Activated CD8-positive, alpha-beta T cell treated with anti-CD3 and anti-CD28 coated beads, Interleukin-2, amount 10 ng/mL, durations not matched to agents 7 days and 5 days (primary cell): Measurements from ENCODE around the gene STK32B. TPM values are rescaled to one million over a fixed set of nuclear protein-coding genes. Genes with fewer than 3 reads are reported as not detected.

Experiments used
- ATAC-seq: fragments of 150-1000 bp; cut with Tn5 transposase; one replicate; pipeline ENCODE4 v1.10.0; 2021; ENCODE audit warnings: moderate library complexity
- CTCF ChIA-PET: fragments of 350-600 bp; sonication (Branson Sonifier 250); formaldehyde crosslinking; loops from one replicate; lab custom pipeline; 2021; ENCODE audit warnings: antibody characterized with exemption; lab: Charles Lee
- POLR2A ChIA-PET: fragments of 350-600 bp; sonication (Branson Sonifier 250); formaldehyde crosslinking; loops from one replicate; lab custom pipeline; 2021; ENCODE audit warnings: antibody characterized with exemption; lab: Charles Lee
- DNase-seq: peaks from one replicate; pipeline ENCODE4 v3.0.0-alpha.2; 2020
- H3K27ac Mint-ChIP-seq: one replicate; pipeline ENCODE4 v1.8.0; 2021; ENCODE audit warnings: mild to moderate bottlenecking, mixed read lengths
- H3K27me3 Mint-ChIP-seq: one replicate; pipeline ENCODE4 v1.8.0; 2021; ENCODE audit warnings: low read depth, mixed read lengths
- H3K36me3 Mint-ChIP-seq: one replicate; pipeline ENCODE4 v1.8.0; 2021; ENCODE audit warnings: low read depth, mixed read lengths
- H3K4me1 Mint-ChIP-seq: one replicate; pipeline ENCODE4 v1.8.0; 2021; ENCODE audit warnings: low read depth, mixed read lengths
- H3K4me3 Mint-ChIP-seq: one replicate; pipeline ENCODE4 v1.8.0; 2021; ENCODE audit warnings: mild to moderate bottlenecking, mixed read lengths
- H3K9me3 Mint-ChIP-seq: one replicate; pipeline ENCODE4 v1.8.0; 2022; ENCODE audit warnings: mixed read lengths; ENCODE audit not compliant: insufficient read depth
- total RNA-seq, 2 experiments: library from RNA; stranded (reverse); gene quantifications; one replicate each; pipeline ENCODE4 v1.2.3, GENCODE V29; 2021

The STK32B gene
- total RNA-seq, 2 experiments from 2014 or later: not detected

- no peaks in the 10 kb centered on the region for H3K27me3 Mint-ChIP-seq
- CTCF ChIA-PET: no interaction called here
- DNase-seq (no peak), ATAC-seq (no peak)
- POLR2A ChIA-PET: no interaction called here
- no peak overlapping the region for H3K4me3 Mint-ChIP-seq
- no peaks in the 10 kb centered on the region for H3K36me3 Mint-ChIP-seq
- H3K27ac Mint-ChIP-seq: no peak overlapping the region
- no peaks in the 10 kb centered on the region for H3K4me1 Mint-ChIP-seq
- peaks cover 7% of the 10 kb centered on the region for H3K9me3 Mint-ChIP-seq
These were observed 352.6 kb downstream of the STK32B start for GRCh38 chr4:5403746-5404497.

- POLR2A ChIA-PET: no interaction called here
- peaks cover 7% of the 10 kb centered on the region for H3K9me3 Mint-ChIP-seq
These were observed 358.0 kb downstream of the STK32B start for GRCh38 chr4:5409237-5409636.

DNA sequence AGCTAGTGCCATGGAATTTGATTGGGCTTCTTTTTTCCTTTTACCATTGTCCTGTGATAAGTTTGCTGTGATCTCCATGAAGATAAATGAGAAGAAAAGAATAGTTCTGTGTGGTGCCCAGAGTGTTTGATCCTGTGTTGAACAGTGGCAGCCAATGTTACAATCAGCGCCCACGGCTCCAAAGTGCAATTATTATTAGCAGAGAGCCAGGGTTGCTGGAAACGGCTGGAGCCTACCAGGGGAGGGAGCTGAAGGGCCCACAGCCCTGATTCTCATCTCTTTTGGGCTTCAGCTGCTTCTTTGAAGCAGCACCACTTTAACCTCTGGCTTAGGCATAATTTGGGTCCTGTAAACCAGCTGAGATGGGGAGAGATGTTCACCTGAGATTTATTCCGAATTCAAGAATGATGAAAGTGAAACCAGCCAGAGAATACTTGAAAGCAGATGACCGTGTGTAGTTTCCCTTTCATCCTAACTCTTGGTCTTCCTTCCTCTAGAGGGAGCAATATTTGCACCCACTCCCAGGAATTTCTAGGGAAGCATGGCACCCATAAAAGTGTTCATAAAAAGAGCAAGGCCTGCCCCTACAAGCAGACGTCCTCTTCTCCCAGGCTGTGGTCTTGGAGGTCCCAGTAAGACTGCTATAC lies 358.8 kb downstream of the STK32B start:
- CTCF ChIA-PET: no interaction called here
- H3K4me1 Mint-ChIP-seq: no peaks in the 10 kb centered on the region
- no peaks in the 10 kb centered on the region for H3K36me3 Mint-ChIP-seq
- ATAC-seq (no peak), DNase-seq (no peak)
- H3K27me3 Mint-ChIP-seq: no peaks in the 10 kb centered on the region
- POLR2A ChIA-PET: no interaction called here
- no peak overlapping the region for H3K27ac Mint-ChIP-seq
- no peak overlapping the region for H3K4me3 Mint-ChIP-seq
- peaks cover 7% of the 10 kb centered on the region for H3K9me3 Mint-ChIP-seq

More at GRCh38 chr4:5409237-5409636, 358.0 kb downstream of the STK32B start:
- DNase-seq (no peak), ATAC-seq (no peak)
- Mint-ChIP-seq H3K4me1 (no peaks in the 10 kb centered on the region), H3K27me3 (no peaks in the 10 kb centered on the region), H3K36me3 (no peaks in the 10 kb centered on the region), H3K4me3 (no peak overlapping the region), H3K27ac (no peak overlapping the region)
- CTCF ChIA-PET: no interaction called here

- no peaks in the 10 kb centered on the region for H3K4me1 Mint-ChIP-seq
- H3K4me3 Mint-ChIP-seq: no peak overlapping the region
- H3K27me3 Mint-ChIP-seq: no peaks in the 10 kb centered on the region
- ChIA-PET POLR2A (no interaction called here), CTCF (no interaction called here)
- H3K9me3 Mint-ChIP-seq: no peaks in the 10 kb centered on the region
- H3K36me3 Mint-ChIP-seq: no peaks in the 10 kb centered on the region
- no peak for DNase-seq
- no peak for ATAC-seq
- no peak overlapping the region for H3K27ac Mint-ChIP-seq
These were observed 361.0 kb downstream of the STK32B start for GRCh38 chr4:5412296-5412695.

DNA sequence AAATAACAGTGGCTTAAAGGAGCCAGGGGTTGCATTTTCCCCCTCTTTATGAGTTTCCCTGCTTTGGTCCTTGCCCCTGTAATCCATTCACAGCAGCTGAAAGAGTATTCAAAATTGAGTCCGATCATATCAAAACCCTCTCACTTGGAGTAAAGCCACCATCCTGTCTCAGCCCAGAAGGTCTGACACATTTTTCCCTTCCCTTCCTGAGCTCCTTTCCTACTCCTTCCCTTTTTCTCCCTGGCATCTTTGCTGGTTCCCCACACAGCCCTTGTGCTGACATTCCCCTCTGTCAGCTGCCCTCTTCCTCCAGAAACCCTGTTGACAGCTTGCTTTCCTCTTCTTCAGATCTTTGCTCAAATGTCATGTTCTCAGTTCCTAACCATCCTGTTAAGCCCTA lies 361.5 kb downstream of the STK32B start:
- no peaks in the 10 kb centered on the region for H3K36me3 Mint-ChIP-seq
- CTCF ChIA-PET: no interaction called here
- no peak overlapping the region for H3K4me3 Mint-ChIP-seq
- POLR2A ChIA-PET: no interaction called here
- H3K27ac Mint-ChIP-seq: no peak overlapping the region
- ATAC-seq (no peak), DNase-seq (no peak)
- H3K4me1 Mint-ChIP-seq: no peaks in the 10 kb centered on the region
- no peaks in the 10 kb centered on the region for H3K27me3 Mint-ChIP-seq
- no peaks in the 10 kb centered on the region for H3K9me3 Mint-ChIP-seq

GRCh38 chr4:5416637-5417036 lies 365.4 kb downstream of the STK32B start:
- POLR2A ChIA-PET: no interaction called here

DNA sequence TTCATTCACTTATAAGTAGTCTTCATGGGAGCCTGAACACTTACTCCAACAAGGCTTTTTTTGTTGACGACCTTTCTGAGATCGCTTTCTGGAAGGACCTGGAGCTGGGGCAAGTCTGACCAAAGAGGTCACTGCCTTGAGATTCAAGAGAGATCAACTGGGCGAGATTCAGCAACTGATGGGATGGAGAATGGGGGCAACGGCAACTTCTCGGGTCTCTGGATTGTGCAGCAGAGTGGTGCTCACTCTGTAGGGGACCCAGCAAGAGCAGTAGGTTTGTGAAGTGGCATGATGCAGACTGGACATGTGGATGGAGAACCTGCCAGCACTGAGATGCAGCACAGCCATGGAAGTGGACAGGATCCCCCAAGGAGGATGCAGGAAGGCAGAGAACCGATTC lies 369.0 kb downstream of the STK32B start:
- CTCF ChIA-PET: no interaction called here
- H3K4me3 Mint-ChIP-seq: no peak overlapping the region

More at GRCh38 chr4:5416637-5417036, 365.4 kb downstream of the STK32B start:
- ATAC-seq (no peak), DNase-seq (no peak)
- Mint-ChIP-seq H3K9me3 (no peaks in the 10 kb centered on the region), H3K36me3 (no peaks in the 10 kb centered on the region), H3K4me3 (no peak overlapping the region), H3K27ac (no peak overlapping the region), H3K4me1 (no peaks in the 10 kb centered on the region), H3K27me3 (no peaks in the 10 kb centered on the region)
- CTCF ChIA-PET: no interaction called here

GRCh38 chr4:5421416-5421815 lies 370.1 kb downstream of the STK32B start:
- POLR2A ChIA-PET: no interaction called here
- H3K9me3 Mint-ChIP-seq: no peaks in the 10 kb centered on the region
- H3K4me1 Mint-ChIP-seq: no peaks in the 10 kb centered on the region
- ATAC-seq (no peak), DNase-seq (no peak)
- H3K27me3 Mint-ChIP-seq: no peaks in the 10 kb centered on the region
- no peak overlapping the region for H3K4me3 Mint-ChIP-seq
- CTCF ChIA-PET: no interaction called here
- H3K36me3 Mint-ChIP-seq: no peaks in the 10 kb centered on the region
- no peak overlapping the region for H3K27ac Mint-ChIP-seq

More for the DNA sequence above, 369.0 kb downstream of the STK32B start:
- H3K4me1 Mint-ChIP-seq: no peaks in the 10 kb centered on the region
- no peak for DNase-seq
- ATAC-seq: no peak
- POLR2A ChIA-PET: no interaction called here
- H3K27me3 Mint-ChIP-seq: no peaks in the 10 kb centered on the region
- no peaks in the 10 kb centered on the region for H3K36me3 Mint-ChIP-seq
- no peaks in the 10 kb centered on the region for H3K9me3 Mint-ChIP-seq
- H3K27ac Mint-ChIP-seq: no peak overlapping the region

DNA sequence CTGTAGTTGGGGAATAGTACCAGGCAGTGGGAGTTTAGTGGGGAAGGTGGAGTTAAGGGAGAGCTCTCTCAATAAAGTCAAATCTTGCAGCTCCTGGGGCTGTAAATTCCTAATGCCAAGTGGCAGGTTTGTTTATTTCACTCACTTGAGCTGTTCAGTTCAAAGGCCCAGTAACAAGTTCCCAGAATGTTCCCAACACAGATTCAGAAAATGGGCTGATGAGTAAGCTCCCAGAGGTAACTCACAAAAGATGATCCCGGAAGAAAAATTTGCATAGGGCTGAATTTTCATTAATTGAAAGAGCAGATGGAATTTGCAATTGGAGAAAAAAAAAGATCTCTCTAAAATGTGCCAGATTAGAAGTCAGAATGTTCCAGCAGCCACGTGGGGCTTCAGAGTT lies 370.9 kb downstream of the STK32B start:
- Mint-ChIP-seq H3K4me3 (no peak overlapping the region), H3K27me3 (no peaks in the 10 kb centered on the region), H3K9me3 (no peaks in the 10 kb centered on the region), H3K27ac (no peak overlapping the region), H3K36me3 (no peaks in the 10 kb centered on the region), H3K4me1 (no peaks in the 10 kb centered on the region)
- ChIA-PET CTCF (no interaction called here), POLR2A (no interaction called here)
- no peak for DNase-seq
- no peak for ATAC-seq

GRCh38 chr4:5423670-5424069 lies 372.4 kb downstream of the STK32B start:
- Mint-ChIP-seq H3K36me3 (no peaks in the 10 kb centered on the region), H3K27me3 (no peaks in the 10 kb centered on the region), H3K4me3 (no peak overlapping the region), H3K9me3 (no peaks in the 10 kb centered on the region), H3K4me1 (no peaks in the 10 kb centered on the region), H3K27ac (no peak overlapping the region)
- CTCF ChIA-PET: no interaction called here
- ATAC-seq (no peak), DNase-seq (no peak)
- POLR2A ChIA-PET: no interaction called here

- CTCF ChIA-PET: no interaction called here
- no peak for ATAC-seq
- H3K27me3 Mint-ChIP-seq: no peaks in the 10 kb centered on the region
- no peak overlapping the region for H3K4me3 Mint-ChIP-seq
- no peak overlapping the region for H3K27ac Mint-ChIP-seq
- no peaks in the 10 kb centered on the region for H3K36me3 Mint-ChIP-seq
- no peaks in the 10 kb centered on the region for H3K4me1 Mint-ChIP-seq
- POLR2A ChIA-PET: no interaction called here
- H3K9me3 Mint-ChIP-seq: no peaks in the 10 kb centered on the region
- DNase-seq: no peak
These were observed 372.9 kb downstream of the STK32B start for GRCh38 chr4:5424211-5424610.

GRCh38 chr4:5424901-5425300 lies 373.6 kb downstream of the STK32B start:
- ATAC-seq (no peak), DNase-seq (no peak)
- CTCF ChIA-PET: no interaction called here
- POLR2A ChIA-PET: no interaction called here
- H3K36me3 Mint-ChIP-seq: no peaks in the 10 kb centered on the region
- no peaks in the 10 kb centered on the region for H3K4me1 Mint-ChIP-seq
- H3K27me3 Mint-ChIP-seq: no peaks in the 10 kb centered on the region
- no peak overlapping the region for H3K27ac Mint-ChIP-seq
- H3K4me3 Mint-ChIP-seq: no peak overlapping the region
- no peaks in the 10 kb centered on the region for H3K9me3 Mint-ChIP-seq
